Adrenal gland (tissue), 12 donors: ENCODE results near the gene TMPRSS3. TPM values are rescaled to one million over a fixed set of nuclear protein-coding genes. Genes with fewer than 3 reads are reported as not detected.

ENCODE experiments used
- DNase-seq, 7 donors: peaks; one replicate each; pipeline ENCODE4 v3.0.0-alpha.2; 2019 to 2020
- H3K27ac ChIP-seq, 5 donors: fragments of 200-600 bp; sonication (generic) in 4 of 5; 1 replicate in 3 of 5; 2 replicates in 2 of 5; pipeline versions ENCODE4 v1.5.1 to v1.8.0; 2016 to 2020; ENCODE audit warnings: mild to moderate bottlenecking in 1 of 5
- H3K27me3 ChIP-seq: fragments of 200-600 bp; 2 replicates; pipeline ENCODE4 v1.8.0; 2021
- H3K36me3 ChIP-seq, 2 donors: fragments of 200-600 bp; replicated peaks in 1 of 2; 1 replicate in 1 of 2; 2 replicates in 1 of 2; pipeline versions ENCODE4 v1.5.1 to v1.8.0; 2018 to 2022
- H3K4me1 ChIP-seq, 2 donors: fragments of 200-600 bp; replicated peaks in 1 of 2; 1 replicate in 1 of 2; 2 replicates in 1 of 2; pipeline versions ENCODE4 v1.5.1 to v1.8.0; 2018 to 2021
- H3K4me3 ChIP-seq, 4 donors: fragments of 200-600 bp; sonication (generic) in 3 of 4; one replicate each; pipeline ENCODE4 v1.5.1; 2016 to 2018
- H3K9me3 ChIP-seq, 3 donors: fragments of 200-600 bp; sonication (generic) in 1 of 3; replicated peaks in 1 of 3; 1 replicate in 2 of 3; 2 replicates in 1 of 3; pipeline versions ENCODE4 v1.5.1 to v1.8.0; 2016 to 2021
- POLR2A ChIP-seq, 2 donors: fragments of 450-650 bp; IDR thresholded peaks; one replicate each; pipeline ENCODE4 v1.6.1; 2017; ENCODE audit warnings: antibody characterized with exemption in 2 of 2, mild to moderate bottlenecking in 2 of 2, moderate library complexity in 1 of 2
- WGBS, 4 donors: extraction: QIAGEN DNeasy Blood & Tissue Kit in 2 of 4; methylation state at CpG; one replicate each; pipeline versions ENCODE4 v1.1.5 to v1.1.7; 2013 to 2017; 5-methylcytosine and 5-hydroxymethylcytosine counted together
- intact Hi-C, 2 donors: fragments of 100-400 bp; cut with DNase I; formaldehyde crosslinking; loops; one replicate each; pipeline versions ENCODE4 v1.14.1 to v1.15.0; 2022 to 2023
- polyA plus RNA-seq, 3 donors: library from polyadenylated mRNA; stranded (reverse); fragments of 200-250 nt in 2 of 3; fragments of 350-450 nt in 1 of 3; fragmentation: Illumina TruSeq in 1 of 3; extraction: RNeasy Lipid Tissue Mini Kit (QIAGEN cat#74804) in 1 of 3; gene quantifications; one replicate each; pipeline ENCODE4 v1.2.3, GENCODE V29; 2013 to 2014
- total RNA-seq, 9 donors: library from RNA; depleted of rRNA in 4 of 9; stranded (reverse); fragments of >200 nt in 4 of 9; fragments of 120-200 nt in 1 of 9; fragmentation: NEBNext Ultra II Directional in 1 of 9; extraction: Animal tissue kit (Norgen Biotek cat#: 25700) in 1 of 9; gene quantifications; one replicate each; pipeline versions ENCODE4 v1.1.0 to v1.2.4, GENCODE V29; 2013 to 2023
- TF ChIP-seq, protein P1 (sequence below), 6 experiments: fragments of 450-650 bp in 4 of 6; fragments of 200-600 bp in 2 of 6; sonication (generic) in 1 of 6; IDR thresholded peaks; 1 replicate in 5 of 6; 2 replicates in 1 of 6; pipeline versions ENCODE4 v1.5.1 to v1.8.0; 2016 to 2021; ENCODE audit warnings: antibody characterized with exemption in 6 of 6, mild to moderate bottlenecking in 2 of 6, moderate library complexity in 1 of 6
- donor health status: healthy with polysubstance abuse.
- donor health status: Bipolar disorder and iron deficiency.
- donor health status: DM: yes; HTN: yes; CAD: no.
- donor health status: DM: no; HTN: no; CAD: no.
- donor health status: DM: no; HTN: no; CAD: no.
- donor health status: DM: yes; HTN: yes; CAD: no.

Gene TMPRSS3
- total and polyA plus RNA-seq, 12 donors: 0.14 to 2.9 (median 0.38) TPM; not detected in 3

- TF ChIP-seq POLR2A (IDR thresholded peaks at IDR 0.05): no peak
- TF ChIP-seq, protein P1, sequence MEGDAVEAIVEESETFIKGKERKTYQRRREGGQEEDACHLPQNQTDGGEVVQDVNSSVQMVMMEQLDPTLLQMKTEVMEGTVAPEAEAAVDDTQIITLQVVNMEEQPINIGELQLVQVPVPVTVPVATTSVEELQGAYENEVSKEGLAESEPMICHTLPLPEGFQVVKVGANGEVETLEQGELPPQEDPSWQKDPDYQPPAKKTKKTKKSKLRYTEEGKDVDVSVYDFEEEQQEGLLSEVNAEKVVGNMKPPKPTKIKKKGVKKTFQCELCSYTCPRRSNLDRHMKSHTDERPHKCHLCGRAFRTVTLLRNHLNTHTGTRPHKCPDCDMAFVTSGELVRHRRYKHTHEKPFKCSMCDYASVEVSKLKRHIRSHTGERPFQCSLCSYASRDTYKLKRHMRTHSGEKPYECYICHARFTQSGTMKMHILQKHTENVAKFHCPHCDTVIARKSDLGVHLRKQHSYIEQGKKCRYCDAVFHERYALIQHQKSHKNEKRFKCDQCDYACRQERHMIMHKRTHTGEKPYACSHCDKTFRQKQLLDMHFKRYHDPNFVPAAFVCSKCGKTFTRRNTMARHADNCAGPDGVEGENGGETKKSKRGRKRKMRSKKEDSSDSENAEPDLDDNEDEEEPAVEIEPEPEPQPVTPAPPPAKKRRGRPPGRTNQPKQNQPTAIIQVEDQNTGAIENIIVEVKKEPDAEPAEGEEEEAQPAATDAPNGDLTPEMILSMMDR (IDR thresholded peaks at IDR 0.05): no peak
- intact Hi-C loops: no loop called here
- no peak for DNase-seq
- Histone ChIP-seq H3K4me3 (no peak overlapping the region), H3K9me3 (no peaks in the 10 kb centered on the region), H3K4me1 (no peaks in the 10 kb centered on the region), H3K36me3 (no peaks in the 10 kb centered on the region), H3K27ac (peak overlapping the region in 1 of 5 donors; percentile 49), H3K27me3 (no peaks in the 10 kb centered on the region)
- WGBS, 4 donors: 86 to 92% (median 91%) methylated on average over 11 of the region's 11 CpGs
Measured at GRCh38 chr21:42395302-42395701, 550 bp downstream of the TMPRSS3 start.

GRCh38 chr21:42393443-42393950, 2.4 kb downstream of the TMPRSS3 start:
- Histone ChIP-seq H3K9me3 (no peaks in the 10 kb centered on the region), H3K36me3 (no peaks in the 10 kb centered on the region), H3K27me3 (no peaks in the 10 kb centered on the region), H3K4me1 (no peaks in the 10 kb centered on the region), H3K27ac (no peak overlapping the region), H3K4me3 (no peak overlapping the region)
- TF ChIP-seq, protein P1 (IDR thresholded peaks at IDR 0.05): no peak
- no peak for TF ChIP-seq POLR2A (IDR thresholded peaks at IDR 0.05)
- WGBS, 4 donors: 61 to 62% (median 61%) methylated on average over 8 of the region's 8 CpGs
- intact Hi-C loops: no loop called here
- no peak for DNase-seq

- no peaks in the 10 kb centered on the region for H3K4me1 ChIP-seq
- H3K36me3 ChIP-seq: no peaks in the 10 kb centered on the region
- intact Hi-C loops: no loop called here
- no peak overlapping the region for H3K4me3 ChIP-seq
- H3K27me3 ChIP-seq: no peaks in the 10 kb centered on the region
- DNase-seq: no peak
- no peak for TF ChIP-seq POLR2A (IDR thresholded peaks at IDR 0.05)
- TF ChIP-seq, protein P1 (IDR thresholded peaks at IDR 0.05): no peak
- 76 to 88% (median 80%) methylated on average over 17 of the region's 17 CpGs for WGBS, 4 donors
- no peak overlapping the region for H3K27ac ChIP-seq
- no peaks in the 10 kb centered on the region for H3K9me3 ChIP-seq
Measured at GRCh38 chr21:42392731-42393442, 3.0 kb downstream of the TMPRSS3 start.

GRCh38 chr21:42391297-42391696, 4.6 kb downstream of the TMPRSS3 start:
- Histone ChIP-seq H3K4me3 (no peak overlapping the region), H3K27me3 (peaks cover 2% of the 10 kb centered on the region), H3K27ac (no peak overlapping the region), H3K9me3 (no peaks in the 10 kb centered on the region), H3K36me3 (no peaks in the 10 kb centered on the region), H3K4me1 (no peaks in the 10 kb centered on the region)
- TF ChIP-seq, protein P1 (IDR thresholded peaks at IDR 0.05): no peak
- no peak for TF ChIP-seq POLR2A (IDR thresholded peaks at IDR 0.05)
- intact Hi-C loops: no loop called here
- 81 to 94% (median 90%) methylated on average over 4 to 5 of the region's 5 CpGs for WGBS, 4 donors
- no peak for DNase-seq
